ENCODE data around the gene ALDH4A1. TPM values are rescaled to one million over a fixed set of nuclear protein-coding genes. Genes with fewer than 3 reads are reported as not detected.

The ALDH4A1 gene
- total RNA-seq (12.3 TPM), polyA plus RNA-seq (24.6 TPM)
- long read RNA-seq, donor 1, partial matches to known transcripts: 0 of 1 reads
- long read RNA-seq, donor 1, other reads (novel, unspliced or antisense): 0 of 1 reads
- long read RNA-seq, donor 2, partial matches to known transcripts: 0 of 5 reads
- long read RNA-seq, donor 2, other reads (novel, unspliced or antisense): 0 of 5 reads
- long read RNA-seq, donor 3, transcript ALDH4A1-202 (15 exons, 3,363 nt): major isoform, 9 of 9 reads
- long read RNA-seq, donor 3, partial matches to known transcripts: 0 of 9 reads
- long read RNA-seq, donor 3, other reads (novel, unspliced or antisense): 0 of 9 reads
- long read RNA-seq, donor 4, partial matches to known transcripts: 17 of 19 reads
- long read RNA-seq, donor 4, other reads (novel, unspliced or antisense): 0 of 19 reads
- long read RNA-seq, donor 5, partial matches to known transcripts: 0 of 5 reads
- long read RNA-seq, donor 5, other reads (novel, unspliced or antisense): 0 of 5 reads
- long read RNA-seq, donor 6, transcript ALDH4A1-202 (15 exons, 3,363 nt): major isoform, 8 of 37 reads
- long read RNA-seq, donor 6, partial matches to known transcripts: 29 of 37 reads
- long read RNA-seq, donor 6, other reads (novel, unspliced or antisense): 0 of 37 reads
- long read RNA-seq, donor 7, partial matches to known transcripts: 0 of 1 reads
- long read RNA-seq, donor 7, other reads (novel, unspliced or antisense): 0 of 1 reads
- long read RNA-seq, donor 8, partial matches to known transcripts: 0 of 3 reads
- long read RNA-seq, donor 8, other reads (novel, unspliced or antisense): 0 of 3 reads
- long read RNA-seq, donor 9: 0 reads
- long read RNA-seq, donor 10, partial matches to known transcripts: 0 of 1 reads
- long read RNA-seq, donor 10, other reads (novel, unspliced or antisense): 0 of 1 reads

GRCh38 chr1:18902523-18903290, at the start of gene ALDH4A1:
Gene ALDH4A1, minus strand, starts transcription at chr1:18902555. Its CDS starts 32 bp downstream, at chr1:18902523.
- Histone ChIP-seq H3K4me3 (ENCODE audit: low read length in 2 of 2) (peak within 1 kb of the TSS; percentile 71 to 84), H3K27ac (ENCODE audit: low read depth in 1 of 2, low read length in 1 of 2) (peak within 1 kb of the TSS; percentile 71 to 76), H3K4me1 (ENCODE audit: control insufficient read depth in 2 of 2, insufficient read depth in 2 of 2, low read length in 2 of 2) (peaks cover 14 to 47% of the 10 kb centered on the region in 2 donors), H3K27me3 (ENCODE audit: control insufficient read depth in 2 of 2, insufficient read depth in 1 of 2, low read length in 1 of 2) (peaks cover 0 to 6% of the 10 kb centered on the region in 2 donors), H3K9me3 (ENCODE audit: control insufficient read depth in 2 of 2, insufficient read depth in 1 of 2, low read length in 1 of 2) (no peaks in the 10 kb centered on the region), H3K36me3 (ENCODE audit: control insufficient read depth in 2 of 2, insufficient read depth in 2 of 2, low read length in 1 of 2) (no peaks in the 10 kb centered on the region)
- peak; percentile 82 to 98 (median 93) for DNase-seq (ENCODE audit: low read depth in 6 of 9, low spot score in 9 of 9)
- under 1% methylated on average over 55 of the region's 55 CpGs for WGBS

GRCh38 chr1:18951818-18952391, 49.5 kb upstream of the ALDH4A1 start:
- peaks cover 69 to 82% of the 10 kb centered on the region in 2 donors for H3K4me1 ChIP-seq (ENCODE audit: control insufficient read depth in 2 of 2, insufficient read depth in 2 of 2, low read length in 2 of 2)
- no peaks in the 10 kb centered on the region for H3K9me3 ChIP-seq (ENCODE audit: control insufficient read depth in 2 of 2, insufficient read depth in 1 of 2, low read length in 1 of 2)
- no peaks in the 10 kb centered on the region for H3K36me3 ChIP-seq (ENCODE audit: control insufficient read depth in 2 of 2, insufficient read depth in 2 of 2, low read length in 1 of 2)
- H3K4me3 ChIP-seq (ENCODE audit: low read length in 2 of 2): no peak overlapping the region
- peak overlapping the region; percentile 33 to 80 for H3K27ac ChIP-seq (ENCODE audit: low read depth in 1 of 2, low read length in 1 of 2)
- H3K27me3 ChIP-seq (ENCODE audit: control insufficient read depth in 2 of 2, insufficient read depth in 1 of 2, low read length in 1 of 2): peaks cover 0 to 15% of the 10 kb centered on the region in 2 donors
- WGBS: 23% methylated on average over 8 of the region's 8 CpGs
- DNase-seq (ENCODE audit: low read depth in 6 of 9, low spot score in 9 of 9): peak in 2 of 9 donors; percentile 51 to 71

- Histone ChIP-seq H3K9me3 (ENCODE audit: control insufficient read depth in 2 of 2, insufficient read depth in 1 of 2, low read length in 1 of 2) (no peaks in the 10 kb centered on the region), H3K27me3 (ENCODE audit: control insufficient read depth in 2 of 2, insufficient read depth in 1 of 2, low read length in 1 of 2) (peaks cover 0 to 13% of the 10 kb centered on the region in 2 donors), H3K36me3 (ENCODE audit: control insufficient read depth in 2 of 2, insufficient read depth in 2 of 2, low read length in 1 of 2) (no peaks in the 10 kb centered on the region), H3K4me3 (ENCODE audit: low read length in 2 of 2) (no peak overlapping the region), H3K4me1 (ENCODE audit: control insufficient read depth in 2 of 2, insufficient read depth in 2 of 2, low read length in 2 of 2) (peaks cover 71 to 83% of the 10 kb centered on the region in 2 donors), H3K27ac (ENCODE audit: low read depth in 1 of 2, low read length in 1 of 2) (peak overlapping the region; percentile 33 to 80)
- DNase-seq (ENCODE audit: low read depth in 6 of 9, low spot score in 9 of 9): peak in 1 of 9 donors; percentile 47
- WGBS: 45% methylated on average over 9 of the region's 9 CpGs
Observed at GRCh38 chr1:18951416-18951815, 49.1 kb upstream of the ALDH4A1 start.

- Histone ChIP-seq H3K36me3 (ENCODE audit: control insufficient read depth in 2 of 2, insufficient read depth in 2 of 2, low read length in 1 of 2) (no peaks in the 10 kb centered on the region), H3K4me1 (ENCODE audit: control insufficient read depth in 2 of 2, insufficient read depth in 2 of 2, low read length in 2 of 2) (peaks cover 70 to 90% of the 10 kb centered on the region in 2 donors), H3K4me3 (ENCODE audit: low read length in 2 of 2) (peak overlapping the region; percentile 7 to 30), H3K27me3 (ENCODE audit: control insufficient read depth in 2 of 2, insufficient read depth in 1 of 2, low read length in 1 of 2) (peaks cover 0 to 11% of the 10 kb centered on the region in 2 donors), H3K27ac (ENCODE audit: low read depth in 1 of 2, low read length in 1 of 2) (peak overlapping the region; percentile 80), H3K9me3 (ENCODE audit: control insufficient read depth in 2 of 2, insufficient read depth in 1 of 2, low read length in 1 of 2) (no peaks in the 10 kb centered on the region)
- DNase-seq (ENCODE audit: low read depth in 6 of 9, low spot score in 9 of 9): no peak
- 27% methylated on average over 19 of the region's 19 CpGs for WGBS
Observed at GRCh38 chr1:18950401-18951026, 48.2 kb upstream of the ALDH4A1 start.

- H3K27me3 ChIP-seq (ENCODE audit: control insufficient read depth in 2 of 2, insufficient read depth in 1 of 2, low read length in 1 of 2): peaks cover 0 to 6% of the 10 kb centered on the region in 2 donors
- WGBS: 11% methylated on average over 22 of the region's 22 CpGs
- DNase-seq (ENCODE audit: low read depth in 6 of 9, low spot score in 9 of 9): peak in 1 of 9 donors; percentile 51
- H3K9me3 ChIP-seq (ENCODE audit: control insufficient read depth in 2 of 2, insufficient read depth in 1 of 2, low read length in 1 of 2): no peaks in the 10 kb centered on the region
- peak overlapping the region; percentile 7 to 30 for H3K4me3 ChIP-seq (ENCODE audit: low read length in 2 of 2)
- peaks cover 64 to 90% of the 10 kb centered on the region in 2 donors for H3K4me1 ChIP-seq (ENCODE audit: control insufficient read depth in 2 of 2, insufficient read depth in 2 of 2, low read length in 2 of 2)
- no peaks in the 10 kb centered on the region for H3K36me3 ChIP-seq (ENCODE audit: control insufficient read depth in 2 of 2, insufficient read depth in 2 of 2, low read length in 1 of 2)
- H3K27ac ChIP-seq (ENCODE audit: low read depth in 1 of 2, low read length in 1 of 2): peak overlapping the region; percentile 50 to 80
Observed at GRCh38 chr1:18949686-18950400, 47.5 kb upstream of the ALDH4A1 start.

- H3K36me3 ChIP-seq (ENCODE audit: control insufficient read depth in 2 of 2, insufficient read depth in 2 of 2, low read length in 1 of 2): no peaks in the 10 kb centered on the region
- DNase-seq (ENCODE audit: low read depth in 6 of 9, low spot score in 9 of 9): no peak
- H3K4me1 ChIP-seq (ENCODE audit: control insufficient read depth in 2 of 2, insufficient read depth in 2 of 2, low read length in 2 of 2): peaks cover 61 to 88% of the 10 kb centered on the region in 2 donors
- peak overlapping the region in 1 of 2 donors; percentile 2 for H3K4me3 ChIP-seq (ENCODE audit: low read length in 2 of 2)
- WGBS: 68% methylated on average over 23 of the region's 23 CpGs
- no peaks in the 10 kb centered on the region for H3K9me3 ChIP-seq (ENCODE audit: control insufficient read depth in 2 of 2, insufficient read depth in 1 of 2, low read length in 1 of 2)
- H3K27ac ChIP-seq (ENCODE audit: low read depth in 1 of 2, low read length in 1 of 2): peak overlapping the region; percentile 8 to 51
- no peaks in the 10 kb centered on the region for H3K27me3 ChIP-seq (ENCODE audit: control insufficient read depth in 2 of 2, insufficient read depth in 1 of 2, low read length in 1 of 2)
Observed at GRCh38 chr1:18948913-18949685, 46.7 kb upstream of the ALDH4A1 start.

- Histone ChIP-seq H3K4me1 (ENCODE audit: control insufficient read depth in 2 of 2, insufficient read depth in 2 of 2, low read length in 2 of 2) (peaks cover 57 to 79% of the 10 kb centered on the region in 2 donors), H3K9me3 (ENCODE audit: control insufficient read depth in 2 of 2, insufficient read depth in 1 of 2, low read length in 1 of 2) (no peaks in the 10 kb centered on the region), H3K36me3 (ENCODE audit: control insufficient read depth in 2 of 2, insufficient read depth in 2 of 2, low read length in 1 of 2) (peaks cover 0 to 4% of the 10 kb centered on the region in 2 donors), H3K4me3 (ENCODE audit: low read length in 2 of 2) (no peak overlapping the region), H3K27ac (ENCODE audit: low read depth in 1 of 2, low read length in 1 of 2) (peak overlapping the region; percentile 51 to 75), H3K27me3 (ENCODE audit: control insufficient read depth in 2 of 2, insufficient read depth in 1 of 2, low read length in 1 of 2) (no peaks in the 10 kb centered on the region)
- DNase-seq (ENCODE audit: low read depth in 6 of 9, low spot score in 9 of 9): peak in 3 of 9 donors; percentile 51 to 78 (median 62)
- WGBS: 33% methylated on average over 15 of the region's 15 CpGs
Observed at GRCh38 chr1:18948048-18948912, 45.9 kb upstream of the ALDH4A1 start.

All from thymus (tissue), 14 donors.